ENCODE data around the gene PHF3.
"Not testable (repeated sequence)": the region's sequence is repeated elsewhere in the genome, so short reads cannot be mapped to it uniquely, and the experiment has no call there.

The PHF3 gene

GRCh38 chr6:63714091-63714490 is 78.5 kb downstream of the PHF3 start:
- DNase-seq: no peak

- DNase-seq: no peak
Observed at GRCh38 chr6:63716169-63716568, 80.6 kb downstream of the PHF3 start.

- no peak for DNase-seq
Observed at GRCh38 chr6:63721181-63721580, 85.6 kb downstream of the PHF3 start.

GRCh38 chr6:63724721-63725120 is 89.1 kb downstream of the PHF3 start:
- no peak for DNase-seq

GRCh38 chr6:63730311-63730710 is 94.7 kb downstream of the PHF3 start:
- DNase-seq: no peak

- DNase-seq: no peak
Observed at GRCh38 chr6:63731930-63732329, 96.3 kb downstream of the PHF3 start.

- no peak for DNase-seq
Observed at GRCh38 chr6:63732336-63732735, 96.7 kb downstream of the PHF3 start.

- no peak for DNase-seq
Observed at GRCh38 chr6:63734923-63735322, 99.3 kb downstream of the PHF3 start.

GRCh38 chr6:63738190-63738589 is 102.6 kb downstream of the PHF3 start:
- not testable (repeated sequence) for DNase-seq

GRCh38 chr6:63739094-63739687 is 103.6 kb downstream of the PHF3 start:
- DNase-seq: no peak

- no peak for DNase-seq
Observed at GRCh38 chr6:63740709-63741108, 105.1 kb downstream of the PHF3 start.

GRCh38 chr6:63742060-63742459 is 106.5 kb downstream of the PHF3 start:
- no peak for DNase-seq

- DNase-seq: no peak
Observed at GRCh38 chr6:63743691-63744090, 108.1 kb downstream of the PHF3 start.

- no peak for DNase-seq
Observed at GRCh38 chr6:63744810-63745209, 109.2 kb downstream of the PHF3 start.

GRCh38 chr6:63745784-63746183 is 110.2 kb downstream of the PHF3 start:
- no peak for DNase-seq

GRCh38 chr6:63750400-63750799 is 114.8 kb downstream of the PHF3 start:
- no peak for DNase-seq

GRCh38 chr6:63757275-63757674 is 121.7 kb downstream of the PHF3 start:
- DNase-seq: not testable (repeated sequence)

- no peak for DNase-seq
Observed at GRCh38 chr6:63757826-63758225, 122.2 kb downstream of the PHF3 start.

- DNase-seq: peak in 1 of 2 experiments; percentile 7
Observed at GRCh38 chr6:63759605-63760105, 124.1 kb downstream of the PHF3 start.

- no peak for DNase-seq
Observed at GRCh38 chr6:63760199-63760598, 124.6 kb downstream of the PHF3 start.

GRCh38 chr6:63764318-63764916 is 128.8 kb downstream of the PHF3 start:
- peak; percentile 1 to 48 for DNase-seq
